GM11168 (cell line): ENCODE results near the gene TNIP2.

Experiments used
- in situ Hi-C: fragments of 300-500 bp; cut with MboI; formaldehyde crosslinking; loops from one replicate; pipeline ENCODE4 v1.12.0; 2022; ENCODE audit warnings: low sequenced_read_pairs; ENCODE audit not compliant: unreplicated experiment

TNIP2 gene

GRCh38 chr4:2695346-2696060 is 60.6 kb downstream of the TNIP2 start:
- in situ Hi-C loops: no loop called here

GRCh38 chr4:2694691-2695090 is 61.4 kb downstream of the TNIP2 start:
- in situ Hi-C loops: no loop called here

- in situ Hi-C loops: no loop called here
These were observed 64.1 kb downstream of the TNIP2 start for GRCh38 chr4:2691952-2692435.
